Tibial nerve (tissue), 4 donors: ENCODE data around the gene BRD7. TPM values are rescaled to one million over a fixed set of nuclear protein-coding genes. Genes with fewer than 3 reads are reported as not detected.

Experiments used
- DNase-seq, 2 donors: peaks; one replicate each; pipeline ENCODE4 v3.0.0-alpha.2; 2019; ENCODE audit warnings: low spot score in 2 of 2
- H3K27ac ChIP-seq, 4 donors: fragments of 200-600 bp; sonication (generic) in 3 of 4; one replicate each; pipeline ENCODE4 v1.5.1; 2017 to 2019; ENCODE audit warnings: mild to moderate bottlenecking in 1 of 4
- H3K27me3 ChIP-seq, 2 donors: fragments of 200-600 bp; sonication (generic) in 1 of 2; one replicate each; pipeline versions ENCODE4 v1.5.1 to v1.6.0; 2017 to 2019
- H3K36me3 ChIP-seq, 3 donors: fragments of 200-600 bp; sonication (generic); one replicate each; pipeline ENCODE4 v1.5.1; 2018 to 2019
- H3K4me1 ChIP-seq, 4 donors: fragments of 200-600 bp; sonication (generic) in 3 of 4; one replicate each; pipeline ENCODE4 v1.5.1; 2017 to 2019
- H3K4me3 ChIP-seq, 4 donors: fragments of 200-600 bp; sonication (generic) in 3 of 4; one replicate each; pipeline ENCODE4 v1.5.1; 2017 to 2019; ENCODE audit warnings: mild to moderate bottlenecking in 1 of 4, moderate library complexity in 1 of 4
- H3K9me3 ChIP-seq, 4 donors: fragments of 200-600 bp; sonication (generic) in 3 of 4; one replicate each; pipeline ENCODE4 v1.5.1; 2017 to 2019
- CTCF ChIP-seq, 5 experiments: fragments of 200-600 bp in 3 of 5; fragments of 450-650 bp in 2 of 5; sonication (generic) in 3 of 5; IDR thresholded peaks; one replicate each; pipeline ENCODE4 v1.5.1; 2016 to 2019; ENCODE audit warnings: antibody characterized with exemption in 5 of 5, mild to moderate bottlenecking in 3 of 5, moderate library complexity in 2 of 5
- EP300 ChIP-seq, 2 donors: sonication (generic); formaldehyde crosslinking; IDR thresholded peaks; one replicate each; pipeline ENCODE4 v1.6.1; 2017; ENCODE audit warnings: antibody characterized with exemption in 2 of 2, mild to moderate bottlenecking in 1 of 2
- POLR2A ChIP-seq, 2 donors: fragments of 450-650 bp; IDR thresholded peaks; one replicate each; pipeline ENCODE4 v1.6.1; 2017; ENCODE audit warnings: antibody characterized with exemption in 2 of 2, mild to moderate bottlenecking in 2 of 2, moderate library complexity in 2 of 2
- whole genome bisulfite sequencing, 2 donors: methylation state at CpG; one replicate each; pipeline ENCODE4 v1.1.5; 2018; 5-methylcytosine and 5-hydroxymethylcytosine counted together
- total RNA-seq, 4 donors: library from RNA; depleted of rRNA; stranded (reverse); fragments of >200 nt; gene quantifications; one replicate each; pipeline ENCODE4 v1.1.0, GENCODE V29; 2016

The BRD7 gene
- total RNA-seq, 4 donors from 2014 or later, result 35.4 to 55.7 (median 41.6) TPM

GRCh38 chr16:50324345-50324744 lies 44.4 kb downstream of the BRD7 start:
- peaks cover 0 to 78% (median 4%) of the 10 kb centered on the region in 3 donors for H3K36me3 ChIP-seq

GRCh38 chr16:50323335-50324011 lies 45.3 kb downstream of the BRD7 start:
- Histone ChIP-seq H3K4me1 (no peaks in the 10 kb centered on the region), H3K4me3 (no peak overlapping the region), H3K9me3 (no peaks in the 10 kb centered on the region), H3K36me3 (peaks cover 0 to 80% (median 4%) of the 10 kb centered on the region in 3 donors), H3K27me3 (no peaks in the 10 kb centered on the region), H3K27ac (no peak overlapping the region)
- TF ChIP-seq EP300 (IDR thresholded peaks at IDR 0.05) (peak in 1 of 2 donors; percentile 14), CTCF (IDR thresholded peaks at IDR 0.05) (no peak)
- 59 to 61% methylated on average over 11 of the region's 11 CpGs for WGBS, 2 donors
- peak in 1 of 2 donors; percentile 53 for DNase-seq

More at GRCh38 chr16:50324345-50324744, 44.4 kb downstream of the BRD7 start:
- Histone ChIP-seq H3K9me3 (no peaks in the 10 kb centered on the region), H3K4me1 (no peaks in the 10 kb centered on the region), H3K27ac (no peak overlapping the region), H3K27me3 (no peaks in the 10 kb centered on the region), H3K4me3 (no peak overlapping the region)
- DNase-seq, result no peak
- TF ChIP-seq EP300 (IDR thresholded peaks at IDR 0.05) (no peak), POLR2A (IDR thresholded peaks at IDR 0.05) (no peak), CTCF (IDR thresholded peaks at IDR 0.05) (no peak)
- 84 to 89% methylated on average over 6 of the region's 6 CpGs for WGBS, 2 donors

GRCh38 chr16:50322333-50322732 lies 46.5 kb downstream of the BRD7 start:
- Histone ChIP-seq H3K36me3 (peaks cover 0 to 86% (median 4%) of the 10 kb centered on the region in 3 donors), H3K4me3 (no peak overlapping the region), H3K9me3 (no peaks in the 10 kb centered on the region), H3K27ac (no peak overlapping the region), H3K27me3 (no peaks in the 10 kb centered on the region), H3K4me1 (peaks cover 0 to 2% (median 0%) of the 10 kb centered on the region in 4 donors)
- TF ChIP-seq POLR2A (IDR thresholded peaks at IDR 0.05) (no peak), EP300 (IDR thresholded peaks at IDR 0.05) (no peak), CTCF (IDR thresholded peaks at IDR 0.05) (no peak)
- 92 to 93% methylated on average over 1 of the region's 1 CpG for WGBS, 2 donors
- DNase-seq, result no peak

GRCh38 chr16:50320310-50320709 lies 48.5 kb downstream of the BRD7 start:
- no peaks in the 10 kb centered on the region for H3K9me3 ChIP-seq
- H3K27ac ChIP-seq, result no peak overlapping the region
- H3K4me1 ChIP-seq, result peaks cover 0 to 11% (median 0%) of the 10 kb centered on the region in 4 donors
- DNase-seq, result no peak
- peaks cover 0 to 95% (median 12%) of the 10 kb centered on the region in 3 donors for H3K36me3 ChIP-seq
- TF ChIP-seq CTCF (IDR thresholded peaks at IDR 0.05), result no peak
- TF ChIP-seq EP300 (IDR thresholded peaks at IDR 0.05), result no peak
- no peak for TF ChIP-seq POLR2A (IDR thresholded peaks at IDR 0.05)
- H3K4me3 ChIP-seq, result no peak overlapping the region
- H3K27me3 ChIP-seq, result no peaks in the 10 kb centered on the region
- 75 to 78% methylated on average over 5 of the region's 5 CpGs for WGBS, 2 donors

DNA sequence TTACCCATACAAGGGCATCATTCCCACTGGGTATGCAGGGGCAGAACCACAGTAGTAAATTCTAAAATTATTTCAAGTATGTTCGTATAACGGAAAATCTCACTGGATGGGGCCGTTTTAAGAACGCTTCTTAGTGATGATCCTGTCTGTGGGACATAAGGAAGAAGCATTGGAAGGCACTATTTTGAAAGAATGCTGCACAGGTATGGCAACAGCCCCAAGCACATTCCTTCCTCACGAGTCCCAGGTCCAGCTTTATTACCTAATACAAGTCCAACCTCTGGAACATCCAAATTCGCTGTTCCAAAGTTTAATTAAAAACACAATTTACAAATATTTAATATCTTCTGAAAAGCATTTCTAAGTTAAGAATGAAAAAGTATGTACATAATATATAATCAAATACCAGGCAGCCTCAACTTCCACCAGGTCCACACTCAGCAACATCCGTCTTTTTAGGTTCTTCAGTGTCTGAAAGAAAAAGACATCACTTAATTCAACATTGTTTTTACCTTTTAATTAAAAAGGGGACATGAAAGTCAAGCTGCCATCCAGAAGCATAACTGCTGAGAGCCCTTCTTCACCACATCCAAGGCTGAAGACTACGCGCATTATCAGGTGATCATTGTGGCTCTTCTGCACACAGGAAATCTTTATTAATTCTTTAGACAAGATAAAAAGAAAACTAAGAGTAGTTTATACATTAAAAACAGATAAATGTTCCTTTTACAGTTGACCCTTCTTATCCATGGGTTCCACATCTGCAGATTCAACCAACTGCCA lies 49.8 kb downstream of the BRD7 start:
- TF ChIP-seq POLR2A (IDR thresholded peaks at IDR 0.05), result no peak
- TF ChIP-seq CTCF (IDR thresholded peaks at IDR 0.05), result no peak
- TF ChIP-seq EP300 (IDR thresholded peaks at IDR 0.05), result no peak
- WGBS, 2 donors, result 87 to 89% methylated on average over 9 of the region's 9 CpGs
- Histone ChIP-seq H3K27me3 (no peaks in the 10 kb centered on the region), H3K36me3 (peaks cover 0 to 95% (median 13%) of the 10 kb centered on the region in 3 donors), H3K9me3 (no peaks in the 10 kb centered on the region), H3K27ac (no peak overlapping the region), H3K4me3 (no peak overlapping the region), H3K4me1 (peaks cover 0 to 24% (median 0%) of the 10 kb centered on the region in 4 donors)
- DNase-seq, result no peak
